ENCODE data around the gene MPL.

MPL gene

DNA sequence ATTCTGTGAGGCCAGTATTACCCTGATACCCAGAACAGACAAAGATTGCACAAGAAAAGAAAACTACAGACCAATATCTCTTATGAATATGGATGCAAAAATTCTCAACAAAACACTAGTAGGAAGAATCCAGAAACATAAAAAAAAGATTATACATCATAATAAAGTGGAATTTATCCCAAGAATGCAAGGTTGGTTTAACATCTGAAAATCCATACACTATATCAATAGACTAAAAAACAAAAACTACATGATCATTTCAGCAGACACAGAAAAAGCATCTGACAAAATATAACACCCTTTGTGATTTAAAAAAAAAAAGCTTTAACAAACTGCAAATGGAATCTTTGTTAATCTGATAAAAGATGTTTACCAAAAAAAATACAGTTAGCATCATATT is 12.2 kb upstream of the MPL start:
- no peak for DNase-seq (ENCODE audit: low spot score)

DNA sequence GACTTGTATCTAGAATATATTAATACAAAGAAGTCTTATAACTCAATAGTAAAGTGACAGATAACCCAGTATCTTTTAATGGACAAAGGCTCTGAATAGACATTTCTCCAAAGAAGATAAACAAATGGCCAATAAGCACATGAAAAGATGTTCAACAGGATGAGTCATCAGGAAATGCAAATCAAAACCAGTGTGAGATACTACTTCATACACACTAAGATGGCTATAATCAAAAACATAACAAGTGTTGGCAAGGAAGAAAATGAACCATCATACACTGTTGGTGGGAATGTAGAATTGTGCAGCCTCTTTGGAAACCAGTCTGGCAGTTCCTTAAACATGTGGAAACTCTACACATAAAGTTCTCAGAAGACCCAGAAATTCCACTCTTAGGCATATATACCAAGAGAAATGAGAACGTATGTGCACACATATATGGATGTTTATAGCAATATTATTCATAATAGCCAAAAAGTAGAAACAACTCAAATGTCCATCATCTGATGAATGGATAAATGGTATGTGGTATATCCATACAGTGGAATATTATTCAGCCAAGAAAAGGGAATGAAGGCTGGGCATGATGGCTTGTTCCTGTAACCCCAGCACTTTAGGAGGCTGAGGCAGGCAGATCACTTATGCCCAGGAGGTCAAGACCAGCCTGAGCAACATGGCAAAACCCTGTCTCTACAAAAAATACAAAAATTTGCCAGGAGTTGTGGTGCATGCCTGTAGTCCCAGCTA is 9.9 kb upstream of the MPL start:
- no peak for DNase-seq (ENCODE audit: low spot score)

DNA sequence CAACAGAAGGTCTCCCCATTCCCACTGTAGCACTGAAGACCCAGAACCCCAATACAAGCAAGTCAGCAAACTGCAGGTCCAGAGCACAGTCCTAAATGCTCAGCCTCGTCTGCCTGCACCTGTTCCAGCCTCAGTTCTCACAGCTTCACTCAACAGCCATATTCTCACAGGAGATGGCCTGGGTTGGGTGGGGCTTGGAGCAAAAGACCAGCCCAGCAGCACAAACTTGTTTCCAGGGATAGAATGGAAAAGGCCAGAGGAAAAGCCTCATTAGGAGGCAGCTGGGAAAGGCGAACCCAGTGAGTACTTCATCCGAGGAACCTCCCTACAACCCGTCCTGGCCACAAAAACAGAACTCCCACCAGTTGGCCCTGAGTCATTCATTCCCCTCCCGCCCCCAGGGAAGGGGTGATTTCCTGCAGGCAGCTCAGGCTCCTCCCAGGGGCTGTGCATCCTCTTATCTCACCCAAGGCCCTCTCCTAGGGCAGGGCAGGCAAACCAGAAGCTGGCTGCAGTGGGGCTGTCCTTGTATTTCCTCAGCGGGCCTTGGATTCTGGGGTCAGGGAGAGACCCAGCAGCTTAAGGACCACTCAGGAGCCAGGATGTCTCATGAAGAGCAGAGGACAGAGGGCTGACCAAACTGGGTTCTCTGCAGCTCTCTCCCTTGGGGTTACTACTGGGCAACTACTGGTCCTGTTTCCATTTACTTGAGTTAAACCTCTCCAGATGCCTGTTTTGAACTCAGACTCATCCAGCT is 7.4 kb upstream of the MPL start:
- DNase-seq (ENCODE audit: low spot score) = no peak

DNA sequence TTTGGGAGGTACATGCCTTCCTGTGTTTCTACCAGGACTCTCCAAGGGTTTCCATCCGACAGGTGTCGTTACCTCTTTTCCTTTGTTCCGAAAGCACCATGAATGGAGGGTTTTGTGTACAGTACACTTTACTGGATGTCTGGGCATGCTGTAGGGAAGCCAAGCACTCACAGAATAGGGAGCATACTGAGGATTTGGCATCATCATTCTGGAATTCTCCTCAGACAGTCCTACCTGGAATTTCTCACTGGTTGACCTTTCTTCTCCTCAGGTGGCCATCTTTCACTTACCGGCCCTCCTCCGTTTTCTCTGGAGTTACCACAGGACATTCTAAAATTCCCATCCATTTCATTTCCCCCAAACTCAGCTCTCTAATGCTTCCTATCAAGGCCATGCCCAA is 5.9 kb upstream of the MPL start:
- no peak for DNase-seq (ENCODE audit: low spot score)

DNA sequence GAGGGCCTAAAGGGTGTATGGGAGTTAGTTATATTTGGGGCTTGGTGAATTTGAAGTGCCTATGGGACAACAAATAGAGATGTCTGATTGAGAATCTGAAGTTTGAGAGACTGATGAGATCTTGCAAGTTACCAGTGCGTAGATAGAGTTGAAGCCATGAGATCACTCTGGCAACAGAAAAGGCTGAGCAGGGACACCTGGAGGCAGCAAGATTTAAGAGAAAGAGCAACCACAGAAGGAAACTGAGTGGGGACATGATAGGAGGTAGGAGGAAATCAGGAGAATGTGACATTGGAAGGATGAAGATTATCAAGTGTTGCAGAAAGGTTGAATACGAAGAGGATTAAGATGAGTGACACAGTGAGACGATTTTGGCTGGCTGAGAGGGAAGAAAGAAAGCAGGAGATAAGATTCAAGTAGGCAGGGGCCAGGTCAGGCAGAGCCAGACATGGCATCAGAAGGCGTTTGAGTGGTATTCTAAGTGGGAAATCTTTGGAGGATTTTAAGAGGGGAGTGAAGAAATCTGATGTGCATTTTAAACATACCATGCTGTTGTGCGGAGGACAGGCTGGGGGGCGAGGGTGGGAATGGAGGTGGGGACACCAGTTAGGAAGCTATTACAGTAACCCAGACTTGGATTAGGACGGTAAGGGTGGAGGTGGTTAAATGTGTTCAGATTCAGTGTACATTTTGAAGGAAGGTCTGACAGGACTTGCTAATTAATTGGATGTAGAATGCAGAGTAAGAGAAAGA is 3.0 kb upstream of the MPL start:
- no peak for DNase-seq (ENCODE audit: low spot score)

DNA sequence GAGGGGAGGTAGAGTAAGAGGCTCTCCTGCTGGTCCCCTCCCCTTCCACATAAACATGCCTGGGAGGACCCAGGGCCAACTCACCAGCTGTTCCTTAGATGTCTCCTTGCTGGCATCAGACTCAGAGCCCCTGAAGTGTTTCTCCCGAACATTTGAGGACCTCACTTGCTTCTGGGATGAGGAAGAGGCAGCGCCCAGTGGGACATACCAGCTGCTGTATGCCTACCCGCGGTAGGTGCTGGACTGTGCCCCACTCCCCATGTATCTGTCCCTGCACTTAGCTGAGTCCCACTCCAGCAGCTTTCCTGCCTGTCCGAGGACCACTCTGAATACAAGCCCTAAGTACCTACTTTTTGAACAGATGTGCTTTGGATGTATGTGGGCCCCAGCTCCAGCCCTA is 383 bp downstream of the MPL start:
- DNase-seq (ENCODE audit: low spot score) = no peak

DNA sequence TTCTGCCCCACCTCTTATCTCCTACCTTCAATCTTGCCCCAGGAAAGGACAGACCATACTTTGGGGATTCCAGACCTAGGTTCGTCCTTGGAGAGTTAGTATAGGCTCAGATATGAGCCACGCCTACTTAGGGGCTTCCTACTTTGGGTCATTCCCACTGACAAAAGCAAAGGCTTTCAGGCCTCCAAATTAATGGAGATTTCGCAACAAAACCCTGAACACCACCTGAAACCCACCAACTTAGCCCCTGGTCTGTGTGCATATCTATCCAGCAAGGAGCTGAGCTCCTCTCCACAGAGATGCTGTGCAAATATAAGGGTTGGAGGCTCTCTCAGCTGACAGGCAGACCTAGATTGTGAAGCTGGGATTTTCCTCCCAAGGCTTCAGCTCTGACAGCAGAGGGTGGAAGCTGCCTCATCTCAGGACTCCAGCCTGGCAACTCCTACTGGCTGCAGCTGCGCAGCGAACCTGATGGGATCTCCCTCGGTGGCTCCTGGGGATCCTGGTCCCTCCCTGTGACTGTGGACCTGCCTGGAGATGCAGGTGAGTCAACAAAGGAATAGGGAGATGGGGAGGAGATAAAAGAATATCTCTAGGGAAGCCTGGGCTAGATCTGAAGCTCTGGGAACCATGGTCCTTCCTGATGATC is 2.1 kb downstream of the MPL start:
- no peak for DNase-seq (ENCODE audit: low spot score)

DNA sequence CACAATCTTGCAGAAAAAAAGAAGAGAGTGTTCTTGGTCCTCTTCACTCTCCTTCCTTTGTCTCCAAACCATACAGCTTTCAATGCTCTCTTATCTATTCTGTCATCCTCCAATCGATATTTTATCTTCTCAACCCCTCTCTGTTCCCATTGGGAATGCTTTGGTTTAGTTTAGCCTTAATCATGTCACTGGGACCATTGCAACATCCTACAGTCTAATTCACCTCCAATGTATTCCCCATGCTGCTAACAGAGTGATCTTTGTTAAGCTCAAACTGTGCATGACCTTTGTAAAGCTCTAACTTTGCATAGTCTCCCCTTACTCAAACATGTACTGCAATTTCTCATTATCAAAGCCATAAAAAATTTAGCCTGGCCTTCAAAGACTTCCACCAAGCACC is 2.9 kb downstream of the MPL start:
- no peak for DNase-seq (ENCODE audit: low spot score)

DNA sequence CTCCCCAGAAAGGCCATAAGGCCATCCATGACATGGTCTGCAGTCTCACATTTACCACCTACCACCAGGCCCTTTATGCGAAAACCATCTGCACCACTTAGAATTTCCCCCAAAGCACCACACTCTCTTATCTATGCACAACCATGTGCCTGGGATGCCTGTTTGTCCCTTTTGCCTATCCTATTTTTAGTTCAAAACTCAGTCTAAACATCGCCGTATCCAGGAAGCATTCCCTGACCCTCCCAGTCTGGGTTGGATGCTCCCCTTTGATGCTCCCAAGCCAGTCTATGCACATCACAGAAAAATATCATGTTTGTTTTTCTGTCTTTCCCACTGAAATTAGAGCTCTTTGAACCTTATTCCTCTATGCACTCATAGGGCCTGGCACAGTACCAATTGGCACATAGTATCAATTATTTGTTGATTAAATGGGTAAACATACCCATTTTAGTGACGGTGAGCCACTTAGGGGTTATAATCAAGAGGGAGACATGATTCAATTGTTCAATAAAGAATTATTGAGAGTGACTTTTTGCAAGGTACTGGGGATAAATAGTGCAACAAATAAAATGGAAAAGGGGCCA is 6.7 kb downstream of the MPL start:
- no peak for DNase-seq (ENCODE audit: low spot score)

DNA sequence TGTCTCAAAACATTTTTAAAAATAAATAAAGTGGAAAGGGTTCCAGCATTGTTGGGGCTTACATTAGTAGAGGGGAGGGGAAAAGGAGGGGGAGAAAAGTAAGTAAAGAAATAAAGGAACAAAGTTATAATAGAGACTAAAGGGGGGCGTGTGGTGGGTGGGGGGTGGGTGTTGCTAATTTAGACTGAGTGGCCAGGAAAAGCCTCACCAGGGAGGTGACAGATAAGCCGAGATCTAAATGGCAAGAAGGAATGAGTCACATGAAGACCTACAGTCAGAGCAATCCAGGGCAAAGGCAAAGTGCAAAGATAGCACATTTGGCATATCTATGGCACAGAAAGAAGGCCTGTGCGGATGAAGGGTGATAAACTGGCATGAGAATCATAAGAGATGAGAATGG is 7.5 kb downstream of the MPL start:
- no peak for DNase-seq (ENCODE audit: low spot score)

DNA sequence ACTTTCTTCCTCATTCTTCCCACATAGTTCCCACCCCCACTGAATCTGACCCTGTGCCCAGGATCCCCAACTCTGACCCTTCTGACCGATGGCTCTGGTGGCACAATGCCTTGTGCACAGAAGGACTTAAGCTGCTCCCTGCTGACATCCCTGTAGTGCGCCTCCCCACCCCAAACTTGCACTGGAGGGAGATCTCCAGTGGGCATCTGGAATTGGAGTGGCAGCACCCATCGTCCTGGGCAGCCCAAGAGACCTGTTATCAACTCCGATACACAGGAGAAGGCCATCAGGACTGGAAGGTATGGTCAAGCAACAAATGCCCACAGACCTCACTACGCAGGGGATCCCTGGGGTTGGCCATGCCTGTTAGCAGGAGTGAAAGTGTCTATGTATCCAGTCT is 9.0 kb downstream of the MPL start:
- DNase-seq (ENCODE audit: low spot score) = no peak

DNA sequence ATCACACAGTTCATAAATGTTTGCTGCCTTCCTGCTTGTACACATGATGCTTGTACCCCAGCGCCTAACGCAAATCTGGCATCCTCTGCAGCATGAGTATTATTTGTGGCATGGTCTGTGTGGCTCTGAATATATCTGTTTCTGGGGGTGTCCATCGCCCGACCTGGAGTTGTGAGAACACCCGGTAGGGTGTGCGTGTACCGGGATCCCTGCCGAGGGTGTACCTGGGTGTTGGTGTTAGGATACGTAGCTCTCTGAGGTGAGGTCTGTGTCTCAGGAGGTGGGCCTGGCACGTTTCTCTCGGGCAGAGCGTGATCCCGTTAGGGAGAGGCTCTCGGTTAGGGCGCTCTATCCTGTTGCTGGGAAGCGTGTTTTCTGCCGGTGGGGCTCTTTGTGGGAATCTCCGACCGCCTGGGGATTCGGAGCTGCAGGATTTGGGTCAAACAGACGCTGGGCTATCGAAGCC is 10.8 kb downstream of the MPL start:
- DNase-seq (ENCODE audit: low spot score) = no peak

DNA sequence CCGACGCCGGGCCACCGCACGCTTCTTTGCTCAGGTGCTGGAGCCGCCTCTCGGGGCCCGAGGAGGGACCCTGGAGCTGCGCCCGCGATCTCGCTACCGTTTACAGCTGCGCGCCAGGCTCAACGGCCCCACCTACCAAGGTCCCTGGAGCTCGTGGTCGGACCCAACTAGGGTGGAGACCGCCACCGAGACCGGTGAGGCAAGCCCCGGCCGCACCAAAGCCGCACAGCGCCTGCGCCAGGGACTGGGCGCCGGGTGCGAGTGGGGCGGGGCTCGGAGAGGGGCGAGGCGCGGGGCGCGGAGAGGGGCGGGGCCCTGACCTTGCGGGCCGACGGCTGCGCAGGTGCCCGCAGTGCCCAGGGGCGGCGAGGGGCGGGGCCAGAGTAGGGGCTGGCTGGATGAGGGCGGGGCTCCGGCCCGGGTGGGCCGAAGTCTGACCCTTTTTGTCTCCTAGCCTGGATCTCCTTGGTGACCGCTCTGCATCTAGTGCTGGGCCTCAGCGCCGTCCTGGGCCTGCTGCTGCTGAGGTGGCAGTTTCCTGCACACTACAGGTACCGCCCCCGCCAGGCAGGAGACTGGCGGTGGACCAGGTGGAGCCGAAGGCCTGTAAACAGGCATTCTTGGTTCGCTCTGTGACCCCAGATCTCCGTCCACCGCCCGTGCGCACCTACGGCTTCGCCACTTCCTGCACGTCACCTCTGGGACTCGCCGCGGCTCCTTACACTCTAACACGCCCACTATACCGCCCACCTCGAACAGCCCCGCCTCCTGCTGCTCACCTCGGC is 11.4 kb downstream of the MPL start:
- peak; percentile 80 for DNase-seq (ENCODE audit: low spot score)

DNA sequence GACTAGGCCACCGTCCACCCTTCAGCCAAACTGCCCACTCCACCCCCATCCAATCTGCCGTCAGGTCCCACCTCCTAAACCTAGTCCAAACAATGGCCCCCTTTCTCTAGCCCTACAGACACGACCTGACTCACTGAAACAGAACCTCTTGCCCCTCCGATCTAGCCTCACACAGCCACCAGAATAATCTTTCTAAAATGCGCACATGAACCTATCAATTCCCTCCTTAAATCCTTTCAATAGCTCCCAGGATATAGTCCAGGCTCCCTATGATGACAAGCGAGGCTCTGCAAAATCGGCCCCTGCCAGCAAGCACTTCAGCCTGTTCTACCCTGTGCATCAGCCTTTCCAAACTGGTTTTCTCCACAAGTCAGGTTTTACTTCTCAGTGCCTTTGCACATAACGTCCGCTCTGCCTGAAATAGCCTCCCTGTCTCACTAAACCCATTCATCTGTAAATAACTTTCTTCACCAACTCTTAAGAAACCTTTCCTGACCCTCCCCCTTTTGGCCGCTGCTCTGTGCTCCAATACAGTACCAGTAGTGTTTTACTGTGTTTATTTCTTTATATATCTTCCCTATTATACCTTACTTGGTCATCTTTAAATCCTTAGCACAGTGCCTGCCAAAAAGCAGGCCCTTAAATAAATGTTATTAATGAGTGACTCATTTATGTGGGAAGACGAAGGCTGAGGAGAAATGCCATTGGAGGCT is 12.1 kb downstream of the MPL start:
- DNase-seq (ENCODE audit: low spot score) = no peak

DNA sequence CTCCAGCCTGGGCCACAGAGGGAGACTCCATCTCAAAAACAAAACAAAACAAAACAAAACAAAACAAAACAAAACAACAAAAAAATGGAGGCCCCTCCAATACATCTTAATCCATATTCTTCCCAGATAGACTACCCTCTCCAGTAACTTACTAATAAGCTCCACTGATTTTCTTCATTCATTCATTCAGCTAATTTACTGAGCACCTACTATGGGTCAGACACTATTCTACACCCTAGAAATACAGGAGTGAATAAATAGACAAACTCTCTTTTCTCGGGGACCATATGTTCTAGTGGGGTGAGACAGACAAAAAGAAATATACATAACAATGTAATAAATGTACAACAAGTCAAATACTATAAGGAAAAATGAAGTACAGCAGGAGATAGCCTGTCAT is 13.4 kb downstream of the MPL start:
- no peak for DNase-seq (ENCODE audit: low spot score)

DNA sequence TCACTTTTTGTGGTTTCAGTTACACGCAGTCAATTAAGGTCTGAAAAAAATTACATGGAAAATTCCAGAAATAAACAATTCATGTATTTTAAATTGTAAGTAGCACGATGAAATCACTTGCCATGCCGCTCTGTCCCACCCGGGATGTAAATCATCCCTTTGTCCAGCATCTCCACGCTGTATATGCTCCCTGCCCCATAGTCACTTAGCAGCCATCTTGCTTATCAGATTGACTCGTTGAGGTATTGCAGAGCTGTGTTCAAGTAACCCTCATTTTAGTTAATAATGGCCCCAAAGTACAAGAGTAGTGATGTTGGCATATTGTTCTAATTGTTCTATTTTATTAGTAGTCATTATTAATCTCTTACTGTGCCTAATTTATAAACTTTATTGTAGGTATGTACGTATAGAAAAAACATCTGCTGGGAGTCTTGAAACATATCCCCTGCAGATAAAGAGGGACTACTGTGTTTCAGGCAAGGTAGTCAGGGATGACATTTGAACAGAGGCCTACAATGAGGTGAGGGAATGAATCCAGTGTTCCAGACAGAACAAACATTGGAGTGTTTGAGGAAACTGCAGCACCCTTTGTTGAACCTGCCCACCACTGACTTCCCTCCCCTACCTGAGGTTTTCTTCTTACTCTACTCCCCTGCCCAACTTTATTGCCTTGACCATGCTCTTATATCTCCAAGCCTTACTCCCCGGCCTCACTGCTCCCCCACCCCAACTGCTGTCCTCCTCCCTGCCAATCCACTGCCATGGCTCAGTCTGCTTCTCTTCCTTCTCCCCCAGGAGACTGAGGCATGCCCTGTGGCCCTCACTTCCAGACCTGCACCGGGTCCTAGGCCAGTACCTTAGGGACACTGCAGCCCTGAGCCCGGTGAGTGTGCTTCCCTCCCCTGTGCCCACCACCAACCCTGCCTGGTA is 14.1 kb downstream of the MPL start:
- no peak for DNase-seq (ENCODE audit: low spot score)

DNA sequence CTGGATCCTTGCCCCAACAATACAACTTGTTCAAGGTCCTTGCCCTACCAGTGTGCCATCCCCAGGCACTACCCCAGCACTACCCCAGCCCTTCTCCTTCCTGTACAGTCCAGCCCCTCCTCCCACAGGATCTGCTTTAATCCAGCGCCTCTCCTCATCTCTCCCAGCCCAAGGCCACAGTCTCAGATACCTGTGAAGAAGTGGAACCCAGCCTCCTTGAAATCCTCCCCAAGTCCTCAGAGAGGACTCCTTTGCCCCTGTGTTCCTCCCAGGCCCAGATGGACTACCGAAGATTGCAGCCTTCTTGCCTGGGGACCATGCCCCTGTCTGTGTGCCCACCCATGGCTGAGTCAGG is 14.7 kb downstream of the MPL start:
- no peak for DNase-seq (ENCODE audit: low spot score)

DNA sequence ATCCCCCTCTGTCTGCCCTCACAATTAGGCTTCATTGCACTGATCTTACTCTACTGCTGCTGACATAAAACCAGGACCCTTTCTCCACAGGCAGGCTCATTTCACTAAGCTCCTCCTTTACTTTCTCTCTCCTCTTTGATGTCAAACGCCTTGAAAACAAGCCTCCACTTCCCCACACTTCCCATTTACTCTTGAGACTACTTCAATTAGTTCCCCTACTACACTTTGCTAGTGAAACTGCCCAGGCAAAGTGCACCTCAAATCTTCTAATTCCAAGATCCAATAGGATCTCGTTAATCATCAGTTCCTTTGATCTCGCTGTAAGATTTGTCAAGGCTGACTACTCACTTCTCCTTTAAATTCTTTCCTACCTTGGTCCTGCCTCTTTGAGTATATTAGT is 15.3 kb downstream of the MPL start:
- DNase-seq (ENCODE audit: low spot score) = no peak

DNA sequence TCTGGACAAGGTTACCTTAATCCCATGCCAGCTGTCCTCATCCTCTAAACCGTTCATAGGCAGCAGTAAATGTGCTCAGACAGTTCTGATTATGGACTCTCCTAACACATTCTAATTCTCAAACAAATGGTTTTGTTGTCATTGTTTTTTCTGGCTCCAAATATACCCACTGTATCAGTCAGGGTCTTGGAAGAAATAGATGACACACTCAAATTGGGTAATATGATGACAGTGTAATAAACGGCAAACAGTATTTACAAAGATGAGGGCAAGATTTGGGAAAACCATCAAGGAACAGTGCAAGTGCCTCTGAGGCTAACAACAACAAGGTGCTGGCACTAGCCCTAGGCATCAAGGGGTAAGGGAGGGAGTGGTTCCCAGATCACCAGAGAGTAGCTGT is 16.9 kb downstream of the MPL start:
- no peak for DNase-seq (ENCODE audit: low spot score)

DNA sequence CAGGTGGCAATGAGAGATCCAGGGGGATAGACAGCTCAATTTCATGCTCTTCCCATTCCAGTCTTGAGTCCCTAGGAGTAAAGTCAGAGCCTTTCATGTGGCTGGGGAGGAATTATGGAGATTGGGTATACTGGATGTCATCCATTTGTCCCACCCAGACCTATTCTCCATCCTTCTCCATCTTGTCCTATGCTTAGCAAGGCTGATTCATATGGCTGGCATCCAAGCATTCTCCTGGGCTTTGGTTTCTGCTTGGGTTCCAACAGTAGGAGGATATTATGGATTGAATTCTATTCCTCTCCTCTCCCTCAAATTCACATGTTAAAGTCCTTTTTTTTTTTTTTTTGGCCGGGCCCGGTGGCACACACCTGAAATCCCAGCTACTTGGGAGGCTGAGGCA is 17.3 kb downstream of the MPL start:
- no peak for DNase-seq (ENCODE audit: low spot score)

All from germinal center (tissue), 1 donor.